ENCODE data around the gene CPSF2. TPM values are rescaled to one million over a fixed set of nuclear protein-coding genes. Genes with fewer than 3 reads are reported as not detected.

CPSF2 gene
- total RNA-seq, 1 experiment from 2014 or later, result 51.5 TPM

GRCh38 chr14:92088494-92088893, 33.3 kb upstream of the CPSF2 start:
- Histone ChIP-seq H3K36me3 (ENCODE audit: low read depth, low read length) (no peaks in the 10 kb centered on the region), H2AFZ (ENCODE audit: low read length) (no peak overlapping the region), H4K20me1 (ENCODE audit: low read length) (no peaks in the 10 kb centered on the region), H3K27me3 (ENCODE audit: low read length) (no peaks in the 10 kb centered on the region), H3K4me2 (ENCODE audit: low read length) (no peak overlapping the region), H3K79me2 (ENCODE audit: low read length) (no peaks in the 10 kb centered on the region), H3K4me1 (ENCODE audit: insufficient read depth, low read length) (no peaks in the 10 kb centered on the region), H3K9ac (ENCODE audit: low read length) (no peak overlapping the region), H3K9me2 (replicated peaks; ENCODE audit: low read length) (no peaks in the 10 kb centered on the region), H3K27ac (ENCODE audit: low read length) (no peak overlapping the region), H3K9me3 (ENCODE audit: low read length) (no peaks in the 10 kb centered on the region), H3F3A (ENCODE audit: low read length, unreplicated experiment) (no peaks in the 10 kb centered on the region), H3K4me3 (ENCODE audit: low read length) (no peak overlapping the region)
- no TSS peak for BruUV-seq (replicated peaks)
- DNase-seq (no peak), ATAC-seq (no peak)
- intact Hi-C loops (cut with micrococcal nuclease), result no loop called here
- ChIA-PET POLR2A (ENCODE audit: unreplicated experiment) (interaction anchor here (0.6 kb wide), 1 partner anchor 9 kb away, joined by 8 read pairs; no protein-coding TSS in a partner anchor), CTCF (no interaction called here)
- TF ChIP-seq, protein P1, sequence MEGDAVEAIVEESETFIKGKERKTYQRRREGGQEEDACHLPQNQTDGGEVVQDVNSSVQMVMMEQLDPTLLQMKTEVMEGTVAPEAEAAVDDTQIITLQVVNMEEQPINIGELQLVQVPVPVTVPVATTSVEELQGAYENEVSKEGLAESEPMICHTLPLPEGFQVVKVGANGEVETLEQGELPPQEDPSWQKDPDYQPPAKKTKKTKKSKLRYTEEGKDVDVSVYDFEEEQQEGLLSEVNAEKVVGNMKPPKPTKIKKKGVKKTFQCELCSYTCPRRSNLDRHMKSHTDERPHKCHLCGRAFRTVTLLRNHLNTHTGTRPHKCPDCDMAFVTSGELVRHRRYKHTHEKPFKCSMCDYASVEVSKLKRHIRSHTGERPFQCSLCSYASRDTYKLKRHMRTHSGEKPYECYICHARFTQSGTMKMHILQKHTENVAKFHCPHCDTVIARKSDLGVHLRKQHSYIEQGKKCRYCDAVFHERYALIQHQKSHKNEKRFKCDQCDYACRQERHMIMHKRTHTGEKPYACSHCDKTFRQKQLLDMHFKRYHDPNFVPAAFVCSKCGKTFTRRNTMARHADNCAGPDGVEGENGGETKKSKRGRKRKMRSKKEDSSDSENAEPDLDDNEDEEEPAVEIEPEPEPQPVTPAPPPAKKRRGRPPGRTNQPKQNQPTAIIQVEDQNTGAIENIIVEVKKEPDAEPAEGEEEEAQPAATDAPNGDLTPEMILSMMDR (conservative IDR thresholded peaks at IDR 0.05; ENCODE audit: low read depth, low read length), result no peak
- no peak for TF ChIP-seq EZH2phosphoT487 (IDR thresholded peaks at IDR 0.05; ENCODE audit: borderline replicate concordance, low read length)
- TF ChIP-seq EZH2 (IDR thresholded peaks at IDR 0.05; ENCODE audit: low read length, unreplicated experiment), result no peak

- Histone ChIP-seq H3F3A (ENCODE audit: low read length, unreplicated experiment) (no peaks in the 10 kb centered on the region), H3K36me3 (ENCODE audit: low read depth, low read length) (peaks cover 3% of the 10 kb centered on the region), H3K9ac (ENCODE audit: low read length) (no peak overlapping the region), H3K4me1 (ENCODE audit: insufficient read depth, low read length) (no peaks in the 10 kb centered on the region), H3K27ac (ENCODE audit: low read length) (no peak overlapping the region), H3K79me2 (ENCODE audit: low read length) (peaks cover 8% of the 10 kb centered on the region), H4K20me1 (ENCODE audit: low read length) (no peaks in the 10 kb centered on the region), H3K9me3 (ENCODE audit: low read length) (no peaks in the 10 kb centered on the region), H3K27me3 (ENCODE audit: low read length) (no peaks in the 10 kb centered on the region), H3K9me2 (replicated peaks; ENCODE audit: low read length) (no peaks in the 10 kb centered on the region), H3K4me3 (ENCODE audit: low read length) (no peak overlapping the region), H3K4me2 (ENCODE audit: low read length) (no peak overlapping the region), H2AFZ (ENCODE audit: low read length) (no peak overlapping the region)
- ATAC-seq (no peak; the same call in 1 of the 2 replicates), DNase-seq (no peak)
- POLR2A ChIA-PET (ENCODE audit: unreplicated experiment), result no interaction called here
- BruUV-seq (replicated peaks), result no TSS peak
- CTCF ChIA-PET, result no interaction called here
- TF ChIP-seq EZH2phosphoT487 (IDR thresholded peaks at IDR 0.05; ENCODE audit: borderline replicate concordance, low read length), result no peak
- TF ChIP-seq, protein P1 (conservative IDR thresholded peaks at IDR 0.05; ENCODE audit: low read depth, low read length), result peak; percentile 33; the same call in 1 of the 2 replicates
- intact Hi-C loops (cut with micrococcal nuclease), result loop anchor here (5.0 kb wide), 1 partner anchor 636 kb away; no protein-coding TSS in a partner anchor
These were observed 28.4 kb upstream of the CPSF2 start for GRCh38 chr14:92093320-92093719.

GRCh38 chr14:92099802-92100201, 22.0 kb upstream of the CPSF2 start:
- no peak overlapping the region for H3K27ac ChIP-seq (ENCODE audit: low read length)
- H3K27me3 ChIP-seq (ENCODE audit: low read length), result no peaks in the 10 kb centered on the region
- no peaks in the 10 kb centered on the region for H3K36me3 ChIP-seq (ENCODE audit: low read depth, low read length)
- H3K9me2 ChIP-seq (replicated peaks; ENCODE audit: low read length), result no peaks in the 10 kb centered on the region
- TF ChIP-seq EZH2phosphoT487 (IDR thresholded peaks at IDR 0.05; ENCODE audit: borderline replicate concordance, low read length) (no peak), EZH2 (IDR thresholded peaks at IDR 0.05; ENCODE audit: low read length, unreplicated experiment) (no peak)
- TF ChIP-seq, protein P1 (conservative IDR thresholded peaks at IDR 0.05; ENCODE audit: low read depth, low read length), result no peak
- H3F3A ChIP-seq (ENCODE audit: low read length, unreplicated experiment), result no peaks in the 10 kb centered on the region
- H3K79me2 ChIP-seq (ENCODE audit: low read length), result peaks cover 64% of the 10 kb centered on the region
- no peak overlapping the region for H3K4me3 ChIP-seq (ENCODE audit: low read length)
- DNase-seq, result peak; percentile 12
- intact Hi-C loops (cut with micrococcal nuclease), result no loop called here
- CTCF ChIA-PET, result no interaction called here
- BruUV-seq (replicated peaks), result no TSS peak
- no peaks in the 10 kb centered on the region for H4K20me1 ChIP-seq (ENCODE audit: low read length)
- no peak overlapping the region for H3K4me2 ChIP-seq (ENCODE audit: low read length)
- no peak overlapping the region for H3K9ac ChIP-seq (ENCODE audit: low read length)
- POLR2A ChIA-PET (ENCODE audit: unreplicated experiment), result no interaction called here
- H3K4me1 ChIP-seq (ENCODE audit: insufficient read depth, low read length), result peaks cover 16% of the 10 kb centered on the region
- peak; percentile 78 for ATAC-seq
- no peaks in the 10 kb centered on the region for H3K9me3 ChIP-seq (ENCODE audit: low read length)
- H2AFZ ChIP-seq (ENCODE audit: low read length), result no peak overlapping the region
